Renal cortical epithelial cell (primary cell): ENCODE results near the gene PAX7. TPM values are rescaled to one million over a fixed set of nuclear protein-coding genes. Genes with fewer than 3 reads are reported as not detected.

Experiments
- DNase-seq: peaks from one replicate; pipeline ENCODE4 v3.0.0-alpha.2; 2011; ENCODE audit warnings: low read depth
- total RNA-seq: library from RNA; depleted of rRNA; stranded (reverse); fragments of >200 nt; gene quantifications from 2 replicates; pipeline ENCODE4 v1.2.3, GENCODE V29; 2014

The PAX7 gene
- total RNA-seq, 1 donor from 2014 or later: not detected

- no peak for DNase-seq
Observed at GRCh38 chr1:18640228-18641004, 9.8 kb downstream of the PAX7 start.

GRCh38 chr1:18641005-18641941, 10.6 kb downstream of the PAX7 start:
- no peak for DNase-seq

- DNase-seq: no peak
Observed at GRCh38 chr1:18642278-18643095, 11.8 kb downstream of the PAX7 start.

- DNase-seq: no peak
Observed at GRCh38 chr1:18643154-18644012, 12.7 kb downstream of the PAX7 start.

GRCh38 chr1:18644013-18644399, 13.4 kb downstream of the PAX7 start:
- DNase-seq: no peak

GRCh38 chr1:18644446-18644845, 13.8 kb downstream of the PAX7 start:
- no peak for DNase-seq

GRCh38 chr1:18644973-18645746, 14.5 kb downstream of the PAX7 start:
- DNase-seq: no peak

- no peak for DNase-seq
Observed at GRCh38 chr1:18645747-18646090, 15.1 kb downstream of the PAX7 start.

GRCh38 chr1:18646091-18646785, 15.6 kb downstream of the PAX7 start:
- no peak for DNase-seq

GRCh38 chr1:18646786-18647410, 16.3 kb downstream of the PAX7 start:
- no peak for DNase-seq

- no peak for DNase-seq
Observed at GRCh38 chr1:18647681-18648214, 17.1 kb downstream of the PAX7 start.

GRCh38 chr1:18649693-18650370, 19.2 kb downstream of the PAX7 start:
- DNase-seq: no peak

- DNase-seq: no peak
Observed at GRCh38 chr1:18651713-18652112, 21.1 kb downstream of the PAX7 start.

GRCh38 chr1:18652791-18653190, 22.1 kb downstream of the PAX7 start:
- no peak for DNase-seq

- DNase-seq: no peak
Observed at GRCh38 chr1:18653367-18653766, 22.7 kb downstream of the PAX7 start.

- no peak for DNase-seq
Observed at GRCh38 chr1:18653916-18654315, 23.3 kb downstream of the PAX7 start.

GRCh38 chr1:18654599-18654998, 24.0 kb downstream of the PAX7 start:
- no peak for DNase-seq

- DNase-seq: no peak
Observed at GRCh38 chr1:18657506-18658201, 27.0 kb downstream of the PAX7 start.
